NCI-H1694 (cell line): Measurements from ENCODE around the gene SRF.
"Not testable (repeated sequence)": the region's sequence is repeated elsewhere in the genome, so short reads cannot be mapped to it uniquely, and the experiment has no call there.

Source experiments
- DNase-seq: peaks from one replicate; lab custom pipeline; 2025; lab: John Stamatoyannopoulos, UW

The SRF gene

DNA sequence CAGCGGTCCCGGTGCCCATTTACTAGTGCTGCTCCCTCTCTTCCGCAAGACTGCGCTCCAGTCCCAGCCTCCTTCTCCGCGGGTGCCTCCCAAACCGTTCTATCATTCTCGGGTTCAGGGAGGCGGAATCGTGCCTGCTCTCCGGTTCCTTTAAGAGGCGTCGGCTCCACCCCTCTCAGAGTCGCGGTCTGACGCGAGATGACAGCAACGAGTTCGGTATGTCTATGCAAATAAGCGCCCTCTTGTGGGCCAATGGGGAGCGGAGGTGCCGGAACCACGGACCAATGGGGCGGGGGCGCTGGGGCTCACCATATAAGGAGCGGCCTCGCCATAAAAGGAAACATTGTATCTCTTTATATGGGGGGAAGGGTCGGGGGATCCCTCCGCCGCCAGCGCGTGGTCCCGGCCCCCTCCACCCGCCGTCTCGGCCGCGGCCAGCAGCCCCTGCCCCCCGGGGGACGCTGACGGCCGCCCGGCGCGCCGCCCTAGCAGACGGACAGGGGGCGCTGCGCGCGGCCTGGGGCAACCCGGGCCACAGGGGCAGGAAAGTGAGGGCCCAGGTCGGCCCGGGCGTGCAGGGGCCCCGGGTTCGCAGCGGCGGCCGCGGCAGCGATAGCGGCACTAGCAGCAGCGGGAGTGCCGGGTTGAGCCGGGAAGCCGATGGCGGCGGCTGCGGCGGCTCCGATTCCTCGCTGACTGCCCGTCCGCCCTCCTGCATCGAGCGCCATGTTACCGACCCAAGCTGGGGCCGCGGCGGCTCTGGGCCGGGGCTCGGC is at the start of gene SRF:
SRF (plus strand) TSS at position 339 of the 776 bp plus-strand sequence; CDS start at position 727, 388 bp downstream.
- DNase-seq = peak; percentile 97

- no peak for DNase-seq
These were observed 48.9 kb upstream of the SRF start for GRCh38 chr6:43122146-43122545.

- peak; percentile 81 for DNase-seq
These were observed 47.4 kb upstream of the SRF start for GRCh38 chr6:43123461-43124314.

DNA sequence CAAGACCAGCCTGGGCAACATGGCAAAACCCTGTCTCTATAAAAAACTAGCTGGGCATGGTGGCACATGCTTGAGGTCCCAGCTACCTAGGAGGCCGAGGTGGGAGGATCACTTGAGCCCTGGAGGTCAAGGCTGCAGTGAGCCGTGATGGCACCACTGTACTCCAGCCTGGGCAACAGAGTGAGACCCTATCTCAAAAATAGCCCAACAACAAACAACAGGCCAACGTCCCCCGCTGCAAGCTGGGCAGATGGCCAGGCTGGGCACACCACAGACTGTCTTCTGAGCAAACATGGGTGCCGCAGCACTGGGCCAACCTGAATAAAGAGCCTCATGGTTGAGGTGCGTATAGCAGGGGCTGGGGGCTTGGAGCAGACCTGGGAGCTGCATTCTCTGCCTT is 46.6 kb upstream of the SRF start:
- no peak for DNase-seq

DNA sequence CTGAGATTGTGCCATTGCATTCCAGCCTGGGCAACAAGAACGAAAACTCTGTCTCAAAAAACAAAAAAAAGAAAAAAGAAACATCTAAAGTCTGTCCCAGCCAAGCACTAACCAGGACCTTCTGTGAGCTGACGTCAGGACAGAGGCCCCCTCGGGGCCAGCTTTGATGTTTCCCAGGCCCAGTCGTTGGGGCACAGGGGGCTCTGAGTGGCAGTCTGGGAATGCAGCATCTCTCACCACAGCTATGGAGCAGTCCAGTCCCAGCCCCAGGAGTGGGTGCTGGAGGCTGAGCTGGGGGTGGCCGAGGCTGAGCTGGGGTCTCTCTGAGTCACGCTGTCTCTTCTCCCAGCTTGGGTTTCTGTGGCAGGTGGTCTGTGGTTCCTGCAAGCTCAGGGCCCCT is 46.0 kb upstream of the SRF start:
- no peak for DNase-seq

DNA sequence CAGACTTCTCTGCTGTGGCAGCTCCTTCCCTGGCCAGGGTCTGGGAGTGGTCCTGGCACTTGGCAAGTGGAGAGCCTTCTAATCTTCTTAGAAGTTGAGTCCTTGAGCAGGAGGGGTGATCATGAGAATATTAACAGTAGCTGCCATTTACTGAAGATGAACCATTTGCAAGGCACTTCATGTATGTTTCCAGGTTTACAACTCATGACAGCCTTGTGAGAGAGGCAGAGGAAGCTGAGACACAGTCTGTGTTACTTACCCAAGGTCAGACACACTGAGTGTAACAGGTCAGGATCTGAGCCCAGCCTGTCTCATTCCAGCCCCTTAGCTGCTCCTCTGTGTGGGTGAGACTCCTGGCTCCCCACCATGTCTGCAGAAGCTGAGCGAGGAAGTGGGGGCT is 45.5 kb upstream of the SRF start:
- no peak for DNase-seq

DNA sequence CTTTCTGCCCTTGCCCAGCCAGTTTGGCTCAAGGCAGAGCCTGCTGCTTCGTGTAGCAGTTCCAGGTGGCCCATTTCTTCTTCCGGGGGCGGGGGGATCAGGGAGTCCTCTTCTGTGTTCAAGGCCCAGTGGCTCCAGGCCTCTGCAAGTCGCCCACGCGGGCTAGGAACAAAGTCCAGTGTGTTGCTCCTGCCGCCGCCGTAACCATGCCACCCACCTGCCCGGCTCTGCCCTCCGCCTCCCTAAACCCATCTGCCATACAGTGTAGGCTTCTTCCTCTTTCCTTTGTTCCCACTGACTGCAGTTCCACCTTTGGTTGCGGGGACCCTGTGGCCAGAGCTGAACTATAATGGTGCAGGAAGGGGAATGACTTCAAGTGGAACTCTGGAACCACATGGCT is 43.9 kb upstream of the SRF start:
- no peak for DNase-seq

DNA sequence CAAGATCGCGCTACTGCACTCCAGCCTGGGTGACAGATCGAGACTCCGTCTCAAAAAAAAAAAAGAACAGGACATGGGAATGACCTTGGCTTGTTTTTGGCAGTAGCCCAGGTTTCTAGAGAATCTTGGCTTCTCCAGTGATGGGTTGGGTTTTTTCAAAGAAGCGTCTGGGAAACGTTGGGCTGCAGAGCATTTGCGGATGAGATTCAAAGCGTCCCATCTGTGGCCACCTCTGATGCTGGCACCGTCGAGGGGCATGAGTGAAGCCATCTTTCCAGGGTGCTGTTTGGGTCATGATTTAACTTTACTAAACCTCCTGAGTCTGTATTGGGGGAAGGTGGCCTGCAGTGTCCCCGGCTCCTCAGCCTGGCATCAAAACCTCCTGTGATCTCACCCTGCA is 43.2 kb upstream of the SRF start:
- DNase-seq = no peak

GRCh38 chr6:43128926-43129325 is 42.1 kb upstream of the SRF start:
- DNase-seq = no peak

DNA sequence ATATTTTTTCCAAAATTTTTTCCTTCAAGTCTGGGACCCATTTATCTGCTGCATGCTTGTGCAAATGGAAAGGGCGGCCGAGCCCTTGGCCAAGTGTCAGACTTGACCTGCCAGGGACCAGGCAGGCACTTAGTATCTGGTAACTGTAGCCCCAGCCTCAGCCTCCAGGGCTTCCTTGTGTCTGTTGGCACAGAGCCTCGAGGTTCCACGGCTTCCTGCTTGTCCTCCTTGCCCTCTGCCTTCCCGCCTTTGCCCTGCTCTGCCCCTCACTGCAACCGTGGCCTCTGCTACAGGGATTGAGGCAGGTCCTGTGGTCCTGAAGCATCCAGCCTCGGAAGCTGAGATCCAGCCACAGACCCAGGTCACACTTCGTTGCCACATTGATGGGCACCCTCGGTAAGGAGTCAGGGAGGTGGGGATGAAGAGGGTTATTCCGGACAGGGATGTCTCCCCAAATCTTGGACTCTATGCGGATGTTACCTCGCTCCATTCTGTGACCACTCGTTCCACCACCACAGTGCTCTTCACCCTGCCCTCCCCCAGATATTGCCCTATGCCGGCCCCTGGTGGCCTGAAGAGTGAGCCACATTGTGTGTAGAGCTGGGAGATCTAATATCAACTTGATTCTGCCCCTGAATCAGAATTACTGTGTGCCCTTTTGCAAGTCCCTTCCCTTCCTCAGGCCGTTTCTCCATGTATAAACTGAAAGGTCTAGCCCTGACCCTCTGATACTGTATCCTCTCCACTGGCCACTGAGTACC is 41.5 kb upstream of the SRF start:
- DNase-seq = peak; percentile 2

- DNase-seq = no peak
These were observed 40.6 kb upstream of the SRF start for GRCh38 chr6:43130429-43130828.

DNA sequence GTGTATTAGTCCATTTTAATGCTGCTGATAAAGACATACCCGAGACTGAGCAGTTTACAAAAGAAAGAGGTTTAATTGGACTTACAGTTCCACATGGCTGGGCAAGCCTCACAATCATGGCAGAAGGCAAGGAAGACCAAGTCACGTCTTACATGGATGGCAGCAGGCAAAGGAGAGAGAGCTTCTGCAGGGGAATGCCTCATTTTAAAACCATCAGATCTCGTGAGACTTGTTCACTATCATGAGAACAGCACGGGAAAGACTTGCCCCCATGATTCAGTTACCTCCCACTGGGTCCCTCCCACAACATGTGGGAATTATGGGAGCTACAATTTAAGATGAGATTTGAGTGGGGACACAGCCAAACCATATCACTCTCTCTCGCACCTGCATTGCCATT is 39.7 kb upstream of the SRF start:
- DNase-seq = not testable (repeated sequence)

DNA sequence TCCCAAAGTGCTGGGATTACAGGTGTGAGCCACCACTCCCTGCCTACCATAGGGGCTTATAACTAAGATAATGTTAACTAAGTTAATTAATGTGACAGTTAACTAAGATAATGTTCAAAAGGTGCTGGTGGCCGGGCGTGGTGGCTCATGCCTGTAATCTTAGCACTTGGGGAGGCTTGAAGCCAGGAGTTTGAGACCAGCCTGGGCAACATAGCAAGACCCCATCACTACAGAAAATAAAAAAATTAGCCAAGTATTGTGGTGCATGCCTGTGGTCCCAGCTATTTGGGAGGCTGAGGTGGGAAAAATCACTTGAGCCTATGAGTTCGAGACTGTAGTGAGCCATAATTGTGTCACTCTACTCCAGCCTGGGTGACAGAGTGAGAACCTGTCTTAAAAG is 32.8 kb upstream of the SRF start:
- DNase-seq = no peak

GRCh38 chr6:43139973-43140372 is 31.1 kb upstream of the SRF start:
- DNase-seq = not testable (repeated sequence)

- no peak for DNase-seq
These were observed 29.4 kb upstream of the SRF start for GRCh38 chr6:43141644-43142043.

- no peak for DNase-seq
These were observed 29.0 kb upstream of the SRF start for GRCh38 chr6:43142101-43142500.

GRCh38 chr6:43143235-43144128 is 27.6 kb upstream of the SRF start:
- DNase-seq = peak; percentile 77

- DNase-seq = no peak
These were observed 26.2 kb upstream of the SRF start for GRCh38 chr6:43144879-43145278.

DNA sequence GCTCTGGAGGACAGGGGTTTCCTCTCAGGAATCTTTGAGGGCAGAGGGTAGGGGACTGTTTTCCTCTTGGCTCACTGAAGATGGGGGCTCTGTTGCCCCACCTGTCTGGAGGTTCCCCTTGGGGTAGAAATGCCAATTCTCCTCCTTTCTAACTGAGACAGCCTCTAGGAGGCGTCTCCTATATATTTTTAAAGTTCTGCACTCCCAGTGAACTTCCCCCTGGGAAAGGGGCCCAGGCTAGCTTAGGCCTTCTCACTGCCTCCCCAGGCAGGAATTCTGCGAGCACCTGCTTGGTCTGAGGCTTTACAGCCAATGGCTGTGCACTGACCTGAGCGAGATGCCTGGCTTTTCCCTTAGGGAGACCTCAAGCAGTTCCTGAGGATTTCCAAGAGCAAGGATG is 24.8 kb upstream of the SRF start:
- no peak for DNase-seq

GRCh38 chr6:43146709-43147688 is 24.1 kb upstream of the SRF start:
- no peak for DNase-seq
